NCI-H748 (cell line): Measurements from ENCODE around the gene WDR82.

Experiments
- DNase-seq: peaks from one replicate; lab custom pipeline; 2025; ENCODE audit not compliant: unreplicated experiment; lab: John Stamatoyannopoulos, UW

Gene WDR82

GRCh38 chr3:52227117-52227516 is 51.3 kb downstream of the WDR82 start:
- no peak for DNase-seq

GRCh38 chr3:52226229-52226817 is 52.1 kb downstream of the WDR82 start:
- no peak for DNase-seq

- DNase-seq: no peak
Observed at GRCh38 chr3:52225452-52226228, 52.8 kb downstream of the WDR82 start, which contains the start of gene TLR9. TLR9 (minus strand) TSS chr3:52225645; CDS start chr3:52225529, 116 bp downstream.

GRCh38 chr3:52223449-52224408 is 54.7 kb downstream of the WDR82 start:
- no peak for DNase-seq

GRCh38 chr3:52222319-52223221 is 55.9 kb downstream of the WDR82 start:
- DNase-seq: no peak

GRCh38 chr3:52221563-52222318 is 56.7 kb downstream of the WDR82 start:
- DNase-seq: no peak

- DNase-seq: no peak
Observed at GRCh38 chr3:52221141-52221562, 57.3 kb downstream of the WDR82 start.

GRCh38 chr3:52220380-52221026 is 57.9 kb downstream of the WDR82 start:
- peak; percentile 54 for DNase-seq

DNA sequence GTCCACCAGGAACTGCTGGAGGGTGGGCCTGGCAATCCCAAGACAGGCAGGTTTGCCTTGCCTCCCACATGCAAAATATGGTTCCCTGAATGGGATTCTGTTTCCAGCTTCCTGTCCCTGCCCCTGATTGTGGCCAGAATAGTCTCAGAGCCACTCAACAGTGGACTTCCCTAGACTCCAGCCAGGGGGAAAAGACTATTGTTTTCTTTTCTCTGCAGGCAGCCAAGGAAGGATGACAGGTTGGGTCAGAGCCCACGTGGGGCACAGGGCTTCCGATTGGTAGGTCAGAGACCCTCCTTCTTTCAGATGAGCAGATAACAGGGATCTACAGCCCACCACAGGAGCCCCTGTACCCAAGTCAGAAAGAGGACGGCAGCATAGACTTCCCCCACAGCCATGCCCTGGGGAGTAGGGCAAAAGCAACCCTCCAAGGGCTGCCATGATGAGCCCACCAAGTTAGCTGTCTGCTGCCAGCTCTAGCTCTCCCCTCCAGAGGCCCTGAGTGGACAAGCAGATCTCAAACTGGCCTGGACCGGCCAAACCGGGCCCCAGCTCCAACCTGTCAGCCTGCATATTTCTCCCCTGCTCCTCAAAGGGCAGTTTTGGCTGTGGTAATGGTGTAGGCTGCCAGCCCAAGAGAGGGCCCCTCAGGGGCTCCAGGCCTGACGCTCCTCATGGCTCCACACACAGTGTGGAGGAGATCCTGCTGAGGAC is 59.4 kb downstream of the WDR82 start:
- no peak for DNase-seq

DNA sequence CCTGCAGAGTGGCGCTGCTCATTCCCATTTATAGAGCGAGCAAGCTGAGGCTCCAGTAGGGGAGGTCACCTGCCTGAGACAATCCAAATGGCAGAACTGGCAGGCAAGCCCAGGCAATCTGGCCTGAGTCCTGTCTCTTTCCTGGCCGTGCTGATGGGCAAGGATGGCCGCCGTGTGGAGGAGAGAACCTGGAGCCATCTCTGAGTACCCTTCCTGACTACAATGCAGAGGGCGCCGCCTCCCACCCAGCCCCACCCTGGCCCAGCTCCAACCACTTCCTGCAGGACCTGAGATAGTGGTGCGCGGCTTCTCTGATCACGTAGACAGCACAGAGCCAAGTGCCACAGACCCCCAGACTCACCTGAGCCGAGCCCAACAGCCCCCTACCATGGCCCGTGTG is 60.0 kb downstream of the WDR82 start:
- no peak for DNase-seq

DNA sequence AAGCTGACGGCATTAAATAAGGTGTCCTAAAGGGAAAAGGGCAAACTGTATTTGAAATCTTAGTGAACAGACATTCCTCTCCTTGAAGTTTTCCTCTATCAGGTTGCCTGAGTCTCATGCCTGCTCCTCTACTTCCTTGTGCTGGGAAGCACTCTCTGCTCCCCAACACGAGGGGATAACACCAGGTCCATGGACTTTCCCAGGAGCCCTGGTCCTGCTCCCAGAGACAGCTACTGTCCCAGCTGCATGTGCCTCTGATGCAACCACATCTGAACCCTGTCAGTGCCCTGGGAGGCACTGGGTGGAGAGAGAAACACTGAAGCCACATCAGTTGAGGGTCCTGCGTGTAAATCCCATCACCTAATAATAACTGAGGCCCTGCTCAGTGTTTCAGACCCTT is 60.4 kb downstream of the WDR82 start:
- DNase-seq: no peak

DNA sequence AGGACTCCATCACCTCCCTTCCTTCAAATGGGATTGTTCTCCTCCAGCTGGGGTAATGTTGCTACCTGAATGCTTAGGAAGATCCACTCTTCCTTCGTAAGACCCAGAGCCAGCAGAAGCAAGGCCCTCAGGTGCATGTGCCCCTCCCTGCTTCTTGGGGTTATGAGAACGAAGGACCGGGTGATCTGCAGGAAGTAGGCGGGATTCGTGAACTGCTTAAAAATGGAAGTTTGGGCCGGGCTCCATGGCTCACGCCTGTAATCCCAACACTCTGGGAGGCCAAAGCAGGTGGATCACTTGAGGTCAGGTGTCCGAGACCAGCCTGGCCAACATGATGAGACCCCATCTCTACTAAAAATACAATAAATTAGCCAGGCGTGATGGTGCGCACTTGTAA is 61.0 kb downstream of the WDR82 start:
- DNase-seq: no peak

DNA sequence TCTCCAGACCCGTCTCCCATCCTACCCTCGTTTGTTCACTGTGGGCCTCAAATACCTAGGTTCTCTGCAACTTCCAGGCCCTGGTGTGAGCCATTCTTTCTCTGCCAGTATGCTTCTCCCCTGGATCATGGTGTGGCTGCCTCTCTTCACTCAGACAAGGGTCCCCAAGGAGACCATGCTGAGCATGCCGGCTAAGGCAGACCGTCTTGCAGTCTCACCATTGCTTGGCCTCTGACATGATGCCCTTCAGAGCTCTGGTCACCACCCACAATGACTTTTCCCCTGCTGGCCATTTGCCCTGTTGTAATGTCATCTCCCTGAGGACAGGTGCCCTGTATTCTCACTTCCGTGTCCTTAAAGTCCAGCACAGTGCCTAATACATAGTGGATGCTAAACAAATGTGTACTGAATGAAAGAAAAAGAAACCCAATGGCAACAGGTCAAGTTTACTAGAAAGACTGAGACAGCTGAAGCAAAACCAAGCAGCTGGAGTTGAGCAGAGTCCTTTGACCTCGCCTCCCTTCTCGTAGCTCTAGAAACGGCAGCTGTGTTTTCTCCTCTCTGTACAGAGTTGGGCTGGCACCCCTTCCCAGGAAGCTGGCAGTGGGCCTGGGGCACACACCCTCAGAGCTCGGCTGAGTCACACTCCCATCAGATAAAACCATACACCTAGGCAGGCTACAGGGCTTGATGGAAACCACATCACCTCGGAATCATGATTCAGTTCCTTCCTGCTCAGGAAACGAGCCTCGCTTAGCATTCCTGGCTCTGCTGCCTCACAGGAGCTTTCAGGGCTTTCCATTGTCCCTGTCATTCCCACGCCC is 61.7 kb downstream of the WDR82 start:
- DNase-seq: peak; percentile 6

DNA sequence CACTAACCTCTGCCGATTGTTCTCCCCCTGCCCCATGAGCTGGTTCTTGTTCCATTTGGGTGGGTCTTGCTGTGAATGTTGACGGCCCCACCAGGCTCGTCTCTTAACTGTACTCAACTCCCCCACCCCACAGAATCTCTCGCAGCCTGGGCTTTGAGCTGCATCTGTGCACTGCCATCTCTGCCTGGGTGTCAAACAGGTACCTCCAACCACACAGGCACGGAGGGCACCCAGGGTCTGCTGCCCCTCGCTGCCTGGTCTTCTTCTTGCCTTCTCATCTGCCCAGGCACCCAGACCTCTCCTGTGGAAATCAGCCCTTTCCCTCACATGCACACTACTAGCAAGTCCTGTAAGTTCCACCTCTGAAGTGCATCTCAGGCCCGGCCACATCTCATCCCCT is 63.1 kb downstream of the WDR82 start:
- DNase-seq: no peak

- no peak for DNase-seq
Observed at GRCh38 chr3:52213901-52214300, 64.5 kb downstream of the WDR82 start.

GRCh38 chr3:52213005-52213404 is 65.4 kb downstream of the WDR82 start:
- DNase-seq: no peak

DNA sequence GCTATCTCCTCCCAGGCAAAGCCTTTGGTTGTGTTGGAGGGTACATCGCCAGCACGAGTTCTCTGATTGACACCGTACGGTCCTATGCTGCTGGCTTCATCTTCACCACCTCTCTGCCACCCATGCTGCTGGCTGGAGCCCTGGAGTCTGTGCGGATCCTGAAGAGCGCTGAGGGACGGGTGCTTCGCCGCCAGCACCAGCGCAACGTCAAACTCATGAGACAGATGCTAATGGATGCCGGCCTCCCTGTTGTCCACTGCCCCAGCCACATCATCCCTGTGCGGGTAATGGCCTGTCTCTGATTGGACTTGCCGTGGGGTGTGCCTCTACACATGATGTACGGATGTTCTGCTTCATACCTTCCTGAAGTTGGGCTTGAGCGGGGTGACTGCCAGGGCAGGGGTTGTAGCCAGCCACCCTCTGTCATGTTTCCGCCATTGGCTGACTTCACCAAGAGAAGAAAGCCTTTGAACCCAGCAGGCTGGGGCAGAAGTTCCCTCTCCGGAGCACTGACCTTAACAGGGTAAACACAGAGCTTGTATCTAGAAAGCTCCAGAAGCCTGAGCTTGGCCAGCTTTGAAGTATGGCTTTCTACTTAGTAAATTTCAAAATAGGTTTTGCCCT is 67.1 kb downstream of the WDR82 start:
- no peak for DNase-seq
